BE2C (cell line): ENCODE results near the gene PTPRN2.

Source experiments
- DNase-seq: peaks from one replicate; pipeline ENCODE4 v3.0.0-alpha.2; 2020
- H3K27me3 ChIP-seq: fragments of 250-450 bp; sonication (Bioruptor Pico); 2 replicates; pipeline ENCODE4 v1.5.1; 2020; ENCODE audit warnings: mild to moderate bottlenecking
- H3K36me3 ChIP-seq: fragments of 250-450 bp; sonication (Bioruptor Pico); 2 replicates; pipeline ENCODE4 v1.5.1; 2020; ENCODE audit warnings: mild to moderate bottlenecking
- H3K4me1 ChIP-seq: fragments of 250-450 bp; sonication (Bioruptor Pico); 2 replicates; pipeline ENCODE4 v1.5.1; 2020
- H3K4me3 ChIP-seq: 2 replicates; pipeline ENCODE4 v1.5.1; 2011; ENCODE audit warnings: low read depth, low read length
- H3K9me3 ChIP-seq: fragments of 250-450 bp; sonication (Bioruptor Pico); 2 replicates; pipeline ENCODE4 v1.5.1; 2020
- CTCF ChIP-seq: IDR thresholded peaks from 2 replicates; pipeline ENCODE4 v1.5.1; 2012; ENCODE audit warnings: mild to moderate bottlenecking, low read depth, low read length

PTPRN2 gene

GRCh38 chr7:158448430-158449100 is 139.1 kb downstream of the PTPRN2 start:
- Histone ChIP-seq H3K4me1 (no peaks in the 10 kb centered on the region; the same call in 1 of the 2 replicates), H3K4me3 (no peak overlapping the region), H3K9me3 (no peaks in the 10 kb centered on the region), H3K27me3 (no peaks in the 10 kb centered on the region), H3K36me3 (no peaks in the 10 kb centered on the region)
- DNase-seq, result no peak
- TF ChIP-seq CTCF, result no peak

DNA sequence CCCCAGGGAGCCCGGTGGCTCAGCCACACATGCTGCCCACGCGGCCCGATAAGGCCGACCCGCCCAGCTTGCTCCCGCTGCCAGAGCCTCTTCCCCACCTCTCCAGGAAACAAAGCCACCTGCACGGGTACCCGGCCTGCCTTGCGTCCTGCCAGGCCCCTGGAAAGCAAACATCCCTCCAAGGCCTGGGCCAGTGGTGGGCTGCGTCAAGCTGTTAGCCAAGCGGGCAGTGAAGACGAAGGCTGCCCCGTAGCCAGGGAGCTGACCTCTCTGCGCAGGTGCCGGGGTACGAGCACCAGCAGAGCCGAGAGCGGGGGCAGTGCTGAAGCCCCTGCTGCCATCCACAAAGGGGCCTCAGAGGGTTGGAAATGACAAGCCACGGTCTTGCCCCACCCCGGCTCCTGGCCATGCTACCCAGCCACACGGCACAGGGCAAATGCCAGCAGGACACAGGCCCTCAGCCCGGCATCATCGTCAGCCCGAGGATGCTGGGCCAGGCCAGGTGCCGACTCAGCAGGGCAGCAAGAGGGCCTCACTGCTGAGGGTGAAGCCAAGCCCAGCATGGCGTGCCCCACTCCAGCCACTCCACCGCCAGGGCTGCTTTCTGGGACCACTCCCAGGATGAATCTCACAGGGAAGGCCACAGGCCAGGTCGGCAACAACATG is 140.0 kb downstream of the PTPRN2 start:
- no peak for TF ChIP-seq CTCF
- Histone ChIP-seq H3K4me1 (no peaks in the 10 kb centered on the region; the same call in 1 of the 2 replicates), H3K9me3 (no peaks in the 10 kb centered on the region), H3K27me3 (no peaks in the 10 kb centered on the region), H3K4me3 (no peak overlapping the region), H3K36me3 (no peaks in the 10 kb centered on the region)
- peak; percentile 58 for DNase-seq

DNA sequence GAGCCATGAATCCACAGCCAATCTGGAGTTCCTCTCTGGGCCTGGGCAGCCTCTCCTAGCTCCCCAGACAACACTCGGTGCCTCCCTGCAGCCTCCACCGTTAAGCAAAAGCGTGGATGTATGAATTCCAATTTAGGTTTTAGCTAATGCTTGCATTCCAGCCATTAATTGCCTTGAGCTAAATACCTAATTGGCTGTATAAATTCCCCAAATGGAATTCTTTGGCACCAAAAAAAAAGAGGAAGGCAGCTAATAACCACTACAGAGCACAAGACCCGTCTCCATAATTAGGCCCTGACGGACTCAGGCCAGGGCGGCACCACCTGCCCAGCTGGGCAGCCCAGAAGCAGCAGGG is 140.5 kb downstream of the PTPRN2 start:
- Histone ChIP-seq H3K27me3 (no peaks in the 10 kb centered on the region), H3K4me1 (no peaks in the 10 kb centered on the region; the same call in 1 of the 2 replicates), H3K4me3 (no peak overlapping the region), H3K36me3 (no peaks in the 10 kb centered on the region), H3K9me3 (no peaks in the 10 kb centered on the region)
- no peak for TF ChIP-seq CTCF
- DNase-seq, result no peak

DNA sequence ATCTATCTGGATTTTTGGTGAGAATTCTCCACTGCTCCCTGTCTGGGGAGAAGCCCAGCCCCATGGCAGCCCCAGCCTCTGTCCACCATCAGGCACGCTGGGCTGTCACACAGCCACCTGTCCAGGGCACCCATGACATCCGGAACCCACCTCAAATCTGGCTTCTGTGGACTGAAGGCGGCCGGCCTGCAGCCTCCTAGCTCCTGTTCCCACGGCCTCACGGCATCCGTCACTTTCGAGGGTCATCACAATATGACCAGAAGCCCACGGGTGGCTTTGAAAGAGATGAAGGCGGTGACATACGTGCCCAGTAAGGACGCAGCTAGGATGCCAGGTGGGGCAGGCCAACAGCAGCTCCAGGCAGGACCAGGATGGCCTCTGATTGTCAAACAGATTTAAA is 140.9 kb downstream of the PTPRN2 start:
- H3K4me1 ChIP-seq, result no peaks in the 10 kb centered on the region; the same call in 1 of the 2 replicates
- H3K4me3 ChIP-seq, result no peak overlapping the region
- H3K27me3 ChIP-seq, result no peaks in the 10 kb centered on the region
- no peak for DNase-seq
- TF ChIP-seq CTCF, result no peak
- H3K9me3 ChIP-seq, result no peaks in the 10 kb centered on the region
- no peaks in the 10 kb centered on the region for H3K36me3 ChIP-seq

GRCh38 chr7:158446281-158446680 is 141.3 kb downstream of the PTPRN2 start:
- Histone ChIP-seq H3K4me3 (no peak overlapping the region), H3K9me3 (no peaks in the 10 kb centered on the region), H3K4me1 (no peaks in the 10 kb centered on the region; the same call in 1 of the 2 replicates), H3K27me3 (no peaks in the 10 kb centered on the region), H3K36me3 (no peaks in the 10 kb centered on the region)
- no peak for TF ChIP-seq CTCF
- DNase-seq, result no peak
